K562 (cell line): ENCODE measurements around the gene POLD4. TPM values are rescaled to one million over a fixed set of nuclear protein-coding genes. Genes with fewer than 3 reads are reported as not detected.

ENCODE experiments used
- ATAC-seq: fragments of 200-7000 bp; cut with Tn5 transposase; 3 replicates; pipeline ENCODE4 v1.9.1; 2020; ENCODE audit warnings: moderate library complexity
- BruUV-seq: library from RNA; stranded (reverse); fragments of 400-500 nt; replicated peaks from 2 replicates; lab custom pipeline; 2021; lab: Mats Ljungman, UMichigan
- CTCF ChIA-PET: fragments of 300-600 bp; formaldehyde crosslinking; extraction: SDS; loops from one replicate; lab custom pipeline; 2021; ENCODE audit warnings: low intra/inter-chr PET ratio; lab: Yijun Ruan, JAX
- POLR2A ChIA-PET: fragments of 300-600, 350-650 bp; sonication (Branson Sonifier 250); formaldehyde crosslinking; extraction: SDS; loops from one replicate; lab custom pipeline; 2021; ENCODE audit warnings: antibody characterized with exemption, inconsistent platforms; lab: Yijun Ruan, JAX
- DNase-seq, 4 experiments: peaks; one replicate each; pipeline versions ENCODE4 v3.0.0 to v3.0.0-alpha.2; 2011 to 2018; ENCODE audit warnings: low spot score in 3 of 4, mixed read lengths in 3 of 4; ENCODE audit errors: extremely low read depth in 1 of 4
- FAIRE-seq: peaks from 2 replicates; lab custom pipeline; 2011; peaks lifted over from hg19 to GRCh38; lab: Jason Lieb, UNC
- H2AFZ ChIP-seq: 2 replicates; pipeline ENCODE4 v1.6.0; 2011; ENCODE audit warnings: low read depth, low read length, control low read depth, inconsistent platforms
- H3K27ac ChIP-seq: fragments of 200-600 bp; 3 replicates; pipeline ENCODE4 v1.8.0; 2011; ENCODE audit warnings: low read depth, mild to moderate bottlenecking, control low read depth, inconsistent platforms, low read length, moderate library complexity, mixed read lengths; ENCODE audit errors: extremely low read depth
- H3K27me3 ChIP-seq, 2 experiments: fragments of 300-600 bp in 1 of 2; 2 replicates in 1 of 2; 3 replicates in 1 of 2; pipeline versions ENCODE4 v1.6.0 to v1.8.0; 2011; ENCODE audit warnings: inconsistent platforms in 2 of 2, low read length in 2 of 2, mild to moderate bottlenecking in 1 of 2, mixed read lengths in 1 of 2, moderate library complexity in 1 of 2; ENCODE audit not compliant: control insufficient read depth in 2 of 2, insufficient read depth in 2 of 2
- H3K36me3 ChIP-seq: fragments of 300-600 bp; 3 replicates; pipeline ENCODE4 v1.8.0; 2011; ENCODE audit warnings: mild to moderate bottlenecking, low read length, inconsistent platforms; ENCODE audit not compliant: control insufficient read depth, insufficient read depth
- H3K4me1 ChIP-seq, 2 experiments: fragments of 200-600 bp in 1 of 2; replicated peaks in 1 of 2; 2 replicates in 1 of 2; 3 replicates in 1 of 2; pipeline versions ENCODE4 v1.5.1 to v1.8.0; 2011; ENCODE audit warnings: inconsistent platforms in 2 of 2, low read length in 2 of 2, mild to moderate bottlenecking in 1 of 2, mixed read lengths in 1 of 2, moderate library complexity in 1 of 2; ENCODE audit not compliant: control insufficient read depth in 2 of 2, insufficient read depth in 2 of 2
- H3K4me2 ChIP-seq: 2 replicates; pipeline ENCODE4 v1.6.1; 2011; ENCODE audit warnings: low read length, control low read depth, inconsistent platforms, mixed read lengths; ENCODE audit not compliant: insufficient read depth
- H3K4me3 ChIP-seq: fragments of 200-600 bp; sonication (generic), shearing (Covaris generic); 2 replicates; pipeline ENCODE4 v1.5.1; 2016; ENCODE audit warnings: control low read depth, inconsistent platforms
- H3K79me2 ChIP-seq: fragments of 200-600 bp; 3 replicates; pipeline ENCODE4 v1.8.0; 2011; ENCODE audit warnings: low read length, inconsistent platforms; ENCODE audit not compliant: control insufficient read depth, insufficient read depth
- H3K9ac ChIP-seq, 2 experiments: 2 replicates each; pipeline versions ENCODE4 v1.6.0 to v1.6.1; 2011; ENCODE audit warnings: low read depth in 2 of 2, low read length in 2 of 2, control low read depth in 1 of 2, inconsistent platforms in 1 of 2, mild to moderate bottlenecking in 1 of 2, mixed read lengths in 1 of 2; ENCODE audit not compliant: insufficient read depth in 1 of 2
- H3K9me1 ChIP-seq: one replicate; pipeline ENCODE4 v1.6.0; 2011; ENCODE audit warnings: inconsistent platforms, mild to moderate bottlenecking, low read length, moderate library complexity; ENCODE audit not compliant: control insufficient read depth, insufficient read depth
- H3K9me3 ChIP-seq: replicated peaks from 2 replicates; pipeline ENCODE4 v1.5.1; 2011; ENCODE audit warnings: low read depth, low read length, inconsistent platforms; ENCODE audit not compliant: control insufficient read depth, insufficient read depth
- H4K20me1 ChIP-seq: replicated peaks from 2 replicates; pipeline ENCODE4 v1.6.1; 2011; ENCODE audit warnings: low read length, inconsistent platforms, mixed read lengths; ENCODE audit not compliant: control insufficient read depth, insufficient read depth
- ATF2 ChIP-seq: sonication (generic); formaldehyde crosslinking; IDR thresholded peaks from 2 replicates; pipeline ENCODE4 v1.8.1; 2022; ENCODE audit warnings: missing genetic modification reagents
- CLOCK ChIP-seq: fragments of 250-450 bp; sonication (Bioruptor Pico); IDR thresholded peaks from 2 replicates; pipeline ENCODE4 v1.4.0; 2020; ENCODE audit warnings: mild to moderate bottlenecking, moderate library complexity, borderline replicate concordance
- E2F6 ChIP-seq, 2 experiments: IDR thresholded peaks; 2 replicates each; pipeline ENCODE4 v1.6.1; 2011; ENCODE audit warnings: borderline replicate concordance in 1 of 2, control low read depth in 1 of 2, low read depth in 1 of 2, low read length in 1 of 2, mild to moderate bottlenecking in 1 of 2, mixed read lengths in 1 of 2, moderate library complexity in 1 of 2; ENCODE audit not compliant: insufficient read depth in 1 of 2, insufficient read length in 1 of 2, poor library complexity in 1 of 2, severe bottlenecking in 1 of 2; ENCODE audit errors: extremely low read depth in 1 of 2
- HNRNPLL ChIP-seq: fragments of 200-400 bp; formaldehyde crosslinking; IDR thresholded peaks from 2 replicates; pipeline ENCODE4 v1.6.1; 2017; ENCODE audit warnings: low read length, low read depth, mild to moderate bottlenecking; ENCODE audit not compliant: poor library complexity, severe bottlenecking
- SMARCB1 ChIP-seq: IDR thresholded peaks from 2 replicates; pipeline ENCODE4 v1.6.1; 2011; ENCODE audit warnings: improper control_type of control experiment, low read depth; ENCODE audit not compliant: insufficient read length
- UBTF ChIP-seq, 2 experiments: IDR thresholded peaks; 2 replicates each; pipeline ENCODE4 v1.6.1; 2012; ENCODE audit warnings: improper control_type of control experiment in 2 of 2, low read depth in 2 of 2, low read length in 2 of 2, borderline replicate concordance in 1 of 2
- ZNF280B ChIP-seq: fragments of 250-450 bp; sonication (Bioruptor Pico); IDR thresholded peaks from 2 replicates; pipeline ENCODE4 v1.5.1; 2021; ENCODE audit warnings: mild to moderate bottlenecking
- ZNF311 ChIP-seq: fragments of 250-450 bp; sonication (Bioruptor Pico); IDR thresholded peaks from 2 replicates; pipeline ENCODE4 v1.4.0; 2020; ENCODE audit warnings: mild to moderate bottlenecking, moderate library complexity
- WGBS: fragments of 100-300 bp; shearing (Covaris generic); methylation state at CpG from one replicate; pipeline ENCODE4 v1.1.6; 2016; ENCODE audit warnings: low coverage, mixed read lengths; ENCODE audit not compliant: insufficient coverage; ENCODE audit errors: missing lambda C conversion rate; 5-methylcytosine and 5-hydroxymethylcytosine counted together
- in situ Hi-C: fragments of 300-500 bp; cut with MboI; formaldehyde crosslinking; loops from 4 replicates; pipeline ENCODE4 v1.15.0; 2018; ENCODE audit warnings: inconsistent platforms, mixed read lengths
- intact Hi-C: fragments of 100-400 bp; cut with micrococcal nuclease; formaldehyde crosslinking; loops from 2 replicates; pipeline ENCODE4 v1.14.2; 2022
- polyA plus RNA-seq, 8 experiments: library from polyadenylated mRNA; depleted of rRNA in 4 of 8; stranded (reverse) in 5 of 8; unstranded in 3 of 8; fragments of >200 nt; fragmentation: Nextera tagmentation in 2 of 8; fragmentation: Illumina TruSeq in 1 of 8; extraction: Ambion mirVana in 2 of 8; extraction: Trizol in 1 of 8; gene quantifications; 2 replicates each; pipeline versions ENCODE4 v1.2.1 to v1.2.3, GENCODE V29; 2011 to 2014; ENCODE audit warnings: inconsistent platforms in 1 of 8, missing spikeins in 1 of 8
- total RNA-seq, 7 experiments: library from RNA; depleted of rRNA in 6 of 7; stranded (reverse); fragments of >200 nt in 6 of 7; fragmentation: Illumina TruSeq in 2 of 7; extraction: Trizol in 2 of 7; gene quantifications; 2 replicates each; pipeline versions ENCODE4 v1.2.1 to v1.2.3, GENCODE V29; 2011 to 2021; ENCODE audit warnings: low replicate concordance in 1 of 7

Gene POLD4
- total and polyA plus RNA-seq, 9 of the 15 experiments (the other 6 are each of a cell fraction or from before 2014, with no cell fraction given), result 5.8 to 64.5 (median 18.3) TPM

GRCh38 chr11:67392183-67392715 is 38.9 kb upstream of the POLD4 start:
- TF ChIP-seq UBTF (IDR thresholded peaks at IDR 0.05; ENCODE audit: borderline replicate concordance in 1 of 2, low read depth in 2 of 2, low read length in 2 of 2) (peak in 1 of 2 experiments; percentile 30; a peak in 1 of 4 replicates), HNRNPLL (no peak), CLOCK (no peak), ZNF311 (CRISPR knock-in tag) (no peak), ZNF280B (no peak), SMARCB1 (no peak), E2F6 (IDR thresholded peaks at IDR 0.05; ENCODE audit: borderline replicate concordance in 1 of 2, extremely low read depth in 1 of 2, insufficient read depth in 1 of 2, insufficient read length in 1 of 2, low read depth in 1 of 2, low read length in 1 of 2, poor library complexity in 1 of 2, severe bottlenecking in 1 of 2) (peak in 1 of 2 experiments; percentile 17), ATF2 (CRISPR knock-in tag) (0 out of 2 replicates have a peak, but pooled peaks have one; percentile 5)
- Histone ChIP-seq H3K27me3 (no peaks in the 10 kb centered on the region), H3K9me1 (peaks cover 3% of the 10 kb centered on the region), H3K4me1 (peaks cover 6 to 67% of the 10 kb centered on the region in 2 experiments; a peak in 4 of 5 replicates), H3K4me3 (peak overlapping the region; percentile 73), H3K27ac (peak overlapping the region; percentile 82), H3K4me2 (peak overlapping the region; percentile 91), H2AFZ (peak overlapping the region; percentile 90), H4K20me1 (no peaks in the 10 kb centered on the region; the same call in 1 of the 2 replicates), H3K79me2 (peaks cover 25% of the 10 kb centered on the region), H3K9ac (peak overlapping the region; percentile 82 to 100), H3K36me3 (peaks cover 36% of the 10 kb centered on the region; the same call in 2 of the 3 replicates), H3K9me3 (no peaks in the 10 kb centered on the region)
- ChIA-PET POLR2A (interaction anchor here (0.9 to 2.4 kb wide), 4 partner anchors 9 to 30 kb away, joined by 3 to 14 read pairs (median 8); partner anchors contain the start of gene PPP1CA), CTCF (no interaction called here)
- intact Hi-C loops, result no loop called here
- in situ Hi-C loops, result no loop called here
- BruUV-seq, result TSS peak; percentile 63
- FAIRE-seq, result peak; percentile 44
- ATAC-seq, result peak; percentile 14
- peak in 1 of 4 experiments; percentile 36 for DNase-seq
- WGBS, result 8% methylated on average over 25 of the region's 31 CpGs
